Nephron (organoid): ENCODE measurements around the gene CITED4.
A peak's percentile ranks its signal among the peaks of the same experiment; 100 is the strongest.

Source experiments
- H3K27ac Mint-ChIP-seq, 3 experiments: 2 replicates each; pipeline ENCODE4 v1.8.0; 2020; ENCODE audit warnings: mixed read lengths in 3 of 3, mild to moderate bottlenecking in 2 of 3, moderate library complexity in 1 of 3
- H3K27me3 Mint-ChIP-seq: 2 replicates; pipeline ENCODE4 v1.8.0; 2021; ENCODE audit warnings: low read depth, mild to moderate bottlenecking, moderate library complexity, mixed read lengths
- H3K36me3 Mint-ChIP-seq: 2 replicates; pipeline ENCODE4 v1.8.0; 2020; ENCODE audit warnings: low read depth, mixed read lengths
- H3K4me1 Mint-ChIP-seq: 2 replicates; pipeline ENCODE4 v1.8.0; 2020; ENCODE audit warnings: mixed read lengths
- H3K4me3 Mint-ChIP-seq, 3 experiments: 2 replicates each; pipeline ENCODE4 v1.8.0; 2020; ENCODE audit warnings: mild to moderate bottlenecking in 3 of 3, mixed read lengths in 3 of 3, moderate library complexity in 2 of 3
- H3K9me3 Mint-ChIP-seq: 2 replicates; pipeline ENCODE4 v1.8.0; 2020; ENCODE audit warnings: mixed read lengths
- CTCF ChIP-seq, 3 experiments: fragments of 200-600 bp; sonication (generic); IDR thresholded peaks; one replicate each; pipeline ENCODE4 v1.5.0; 2021; ENCODE audit warnings: antibody characterized with exemption in 3 of 3; ENCODE audit not compliant: unreplicated experiment in 3 of 3

CITED4 gene

GRCh38 chr1:40862008-40862863 lies at the start of gene CITED4:
TSS of gene CITED4 (minus strand) at chr1:40862363. CDS start at chr1:40862127, 236 bp downstream.
- peaks cover 35% of the 10 kb centered on the region for H3K27me3 Mint-ChIP-seq
- H3K4me3 Mint-ChIP-seq, result peak within 1 kb of the TSS; percentile 84 to 89 (median 88)
- peaks cover 5% of the 10 kb centered on the region for H3K4me1 Mint-ChIP-seq
- no peaks in the 10 kb centered on the region for H3K36me3 Mint-ChIP-seq
- no peak for TF ChIP-seq CTCF (IDR thresholded peaks at IDR 0.05; ENCODE audit: unreplicated experiment in 3 of 3)
- H3K9me3 Mint-ChIP-seq, result no peaks in the 10 kb centered on the region
- peak within 1 kb of the TSS in 2 of 3 experiments; percentile 7 to 46 for H3K27ac Mint-ChIP-seq

- Mint-ChIP-seq H3K36me3 (no peaks in the 10 kb centered on the region), H3K27me3 (no peaks in the 10 kb centered on the region), H3K9me3 (no peaks in the 10 kb centered on the region), H3K4me3 (no peak overlapping the region), H3K4me1 (no peaks in the 10 kb centered on the region), H3K27ac (no peak overlapping the region)
- no peak for TF ChIP-seq CTCF (IDR thresholded peaks at IDR 0.05; ENCODE audit: unreplicated experiment in 3 of 3)
Observed at GRCh38 chr1:40911105-40911504, 48.9 kb upstream of the CITED4 start.

DNA sequence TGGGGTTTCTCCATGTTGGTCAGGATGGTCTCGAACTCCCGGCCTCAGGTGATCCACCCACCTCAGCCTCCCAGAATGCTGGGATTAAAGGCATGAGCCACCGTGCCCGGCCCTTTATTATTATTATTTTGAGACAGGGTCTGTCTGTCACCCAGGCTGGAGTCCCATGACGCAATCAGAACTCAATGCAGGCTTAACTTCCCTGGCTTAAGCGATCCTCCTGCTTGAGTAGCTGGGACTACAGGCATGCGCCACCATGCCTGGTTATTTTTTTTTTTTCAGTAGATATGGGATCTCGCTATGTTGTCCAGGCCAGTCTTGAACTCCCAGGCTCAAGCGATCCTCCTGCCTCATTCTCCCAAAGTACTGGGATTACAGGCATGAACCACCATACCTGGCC lies 47.1 kb upstream of the CITED4 start:
- H3K4me1 Mint-ChIP-seq, result no peaks in the 10 kb centered on the region
- H3K27me3 Mint-ChIP-seq, result no peaks in the 10 kb centered on the region
- H3K27ac Mint-ChIP-seq, result no peak overlapping the region
- no peaks in the 10 kb centered on the region for H3K9me3 Mint-ChIP-seq
- H3K4me3 Mint-ChIP-seq, result no peak overlapping the region
- TF ChIP-seq CTCF (IDR thresholded peaks at IDR 0.05; ENCODE audit: unreplicated experiment in 3 of 3), result no peak
- H3K36me3 Mint-ChIP-seq, result no peaks in the 10 kb centered on the region

DNA sequence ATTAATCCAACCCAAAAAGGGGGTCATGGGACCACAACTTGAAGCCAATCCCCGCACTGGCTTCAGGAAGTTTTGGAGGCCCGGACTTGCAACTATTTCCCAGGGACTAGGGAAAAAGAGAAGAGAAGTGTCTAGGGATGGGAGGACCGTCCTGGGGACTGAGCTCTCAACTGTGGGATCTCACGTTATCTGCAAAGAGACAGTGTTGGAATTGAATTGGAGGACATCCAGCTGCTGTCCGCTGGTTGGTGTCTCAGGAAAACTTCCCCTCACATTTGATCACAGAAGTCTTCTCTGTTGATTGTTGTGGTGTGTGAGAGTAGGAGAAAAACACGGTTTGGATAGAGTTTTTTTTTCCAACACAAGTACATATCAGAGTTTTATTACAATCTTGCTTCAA lies 46.2 kb upstream of the CITED4 start:
- Mint-ChIP-seq H3K27ac (no peak overlapping the region), H3K4me3 (no peak overlapping the region), H3K9me3 (no peaks in the 10 kb centered on the region), H3K36me3 (no peaks in the 10 kb centered on the region), H3K4me1 (no peaks in the 10 kb centered on the region), H3K27me3 (no peaks in the 10 kb centered on the region)
- no peak for TF ChIP-seq CTCF (IDR thresholded peaks at IDR 0.05; ENCODE audit: unreplicated experiment in 3 of 3)

- Mint-ChIP-seq H3K27ac (no peak overlapping the region), H3K27me3 (no peaks in the 10 kb centered on the region), H3K4me3 (no peak overlapping the region), H3K9me3 (no peaks in the 10 kb centered on the region), H3K4me1 (no peaks in the 10 kb centered on the region), H3K36me3 (no peaks in the 10 kb centered on the region)
- no peak for TF ChIP-seq CTCF (IDR thresholded peaks at IDR 0.05; ENCODE audit: unreplicated experiment in 3 of 3)
Observed at GRCh38 chr1:40907899-40908298, 45.7 kb upstream of the CITED4 start.
